OCI-LY3 (cell line): ENCODE results near the gene VEGFC.

Source experiments
- EZH2phosphoT487 ChIP-seq: fragments of 200-600 bp; shearing (Covaris generic); IDR thresholded peaks from 2 replicates; pipeline ENCODE4 v1.6.1; 2018; ENCODE audit warnings: antibody characterized with exemption, mixed run types, low read depth
- TF ChIP-seq, protein P1 (sequence below): fragments of 200-600, 300-600 bp; sonication (generic); IDR thresholded peaks from 2 replicates; pipeline ENCODE4 v1.5.1; 2014; ENCODE audit warnings: antibody characterized with exemption, low read length, low read depth

GRCh38 chr4:176645246-176645960 is 147.3 kb downstream of the VEGFC start:
- TF ChIP-seq, protein P1, sequence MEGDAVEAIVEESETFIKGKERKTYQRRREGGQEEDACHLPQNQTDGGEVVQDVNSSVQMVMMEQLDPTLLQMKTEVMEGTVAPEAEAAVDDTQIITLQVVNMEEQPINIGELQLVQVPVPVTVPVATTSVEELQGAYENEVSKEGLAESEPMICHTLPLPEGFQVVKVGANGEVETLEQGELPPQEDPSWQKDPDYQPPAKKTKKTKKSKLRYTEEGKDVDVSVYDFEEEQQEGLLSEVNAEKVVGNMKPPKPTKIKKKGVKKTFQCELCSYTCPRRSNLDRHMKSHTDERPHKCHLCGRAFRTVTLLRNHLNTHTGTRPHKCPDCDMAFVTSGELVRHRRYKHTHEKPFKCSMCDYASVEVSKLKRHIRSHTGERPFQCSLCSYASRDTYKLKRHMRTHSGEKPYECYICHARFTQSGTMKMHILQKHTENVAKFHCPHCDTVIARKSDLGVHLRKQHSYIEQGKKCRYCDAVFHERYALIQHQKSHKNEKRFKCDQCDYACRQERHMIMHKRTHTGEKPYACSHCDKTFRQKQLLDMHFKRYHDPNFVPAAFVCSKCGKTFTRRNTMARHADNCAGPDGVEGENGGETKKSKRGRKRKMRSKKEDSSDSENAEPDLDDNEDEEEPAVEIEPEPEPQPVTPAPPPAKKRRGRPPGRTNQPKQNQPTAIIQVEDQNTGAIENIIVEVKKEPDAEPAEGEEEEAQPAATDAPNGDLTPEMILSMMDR, result no peak
- TF ChIP-seq EZH2phosphoT487, result no peak
